Measurements from ENCODE around the gene METRN. TPM values are rescaled to one million over a fixed set of nuclear protein-coding genes. Genes with fewer than 3 reads are reported as not detected.

The METRN gene
- total and polyA plus RNA-seq, 8 donors: 9.3 to 57.3 (median 15.4) TPM

- peak; percentile 77 to 95 (median 82) for DNase-seq
- H3K27ac ChIP-seq: peak within 1 kb of the TSS; percentile 86 to 87
- intact Hi-C loops (cut with DNase I): no loop called here
Measured at GRCh38 chr16:720990-721764, 6.3 kb downstream of the METRN start, which contains the start of gene ANTKMT. Gene ANTKMT (plus strand): TSS chr16:721146. CDS start chr16:721275, 129 bp downstream.

GRCh38 chr16:721765-722540 is 7.0 kb downstream of the METRN start:
- intact Hi-C loops (cut with DNase I): no loop called here
- H3K27me3 ChIP-seq: peaks cover 0 to 42% of the 10 kb centered on the region in 2 donors
- H3K4me1 ChIP-seq: peaks cover 9 to 37% of the 10 kb centered on the region in 2 donors
- peaks cover 0 to 4% of the 10 kb centered on the region in 2 donors for H3K36me3 ChIP-seq
- no peak for TF ChIP-seq CTCF (IDR thresholded peaks at IDR 0.05)
- DNase-seq (no peak), ATAC-seq (no peak)
- no peaks in the 10 kb centered on the region for H3K9me3 ChIP-seq
- peak overlapping the region in 1 of 2 donors; percentile 86 for H3K27ac ChIP-seq
- H3K4me3 ChIP-seq: peak overlapping the region; percentile 77 to 80

More at GRCh38 chr16:720990-721764, 6.3 kb downstream of the METRN start, which contains the start of gene ANTKMT:
- H3K36me3 ChIP-seq: peaks cover 0 to 4% of the 10 kb centered on the region in 2 donors
- H3K27me3 ChIP-seq: peaks cover 0 to 42% of the 10 kb centered on the region in 2 donors
- peak; percentile 85 for ATAC-seq
- H3K4me3 ChIP-seq: peak within 1 kb of the TSS; percentile 77 to 80
- H3K4me1 ChIP-seq: peaks cover 11 to 36% of the 10 kb centered on the region in 2 donors
- no peaks in the 10 kb centered on the region for H3K9me3 ChIP-seq
- no peak for TF ChIP-seq CTCF (IDR thresholded peaks at IDR 0.05)

GRCh38 chr16:722835-723633 is 8.1 kb downstream of the METRN start:
- no peak for ATAC-seq
- H3K4me3 ChIP-seq: no peak overlapping the region
- intact Hi-C loops (cut with DNase I): no loop called here
- no peak for TF ChIP-seq CTCF (IDR thresholded peaks at IDR 0.05)
- no peaks in the 10 kb centered on the region for H3K9me3 ChIP-seq
- peaks cover 0 to 4% of the 10 kb centered on the region in 2 donors for H3K36me3 ChIP-seq
- peaks cover 18 to 48% of the 10 kb centered on the region in 2 donors for H3K4me1 ChIP-seq
- DNase-seq: no peak
- H3K27ac ChIP-seq: no peak overlapping the region
- peaks cover 0 to 42% of the 10 kb centered on the region in 2 donors for H3K27me3 ChIP-seq

GRCh38 chr16:723695-724094 is 8.8 kb downstream of the METRN start:
- ATAC-seq (no peak), DNase-seq (no peak)
- peaks cover 0 to 4% of the 10 kb centered on the region in 2 donors for H3K36me3 ChIP-seq
- H3K27ac ChIP-seq: no peak overlapping the region
- H3K4me3 ChIP-seq: no peak overlapping the region
- no peak for TF ChIP-seq CTCF (IDR thresholded peaks at IDR 0.05)
- H3K9me3 ChIP-seq: no peaks in the 10 kb centered on the region
- H3K4me1 ChIP-seq: peaks cover 18 to 55% of the 10 kb centered on the region in 2 donors
- peaks cover 0 to 45% of the 10 kb centered on the region in 2 donors for H3K27me3 ChIP-seq
- intact Hi-C loops (cut with DNase I): no loop called here

Measured in left lung (tissue), 10 donors.